HG02623 (cell line): Measurements from ENCODE around the gene CABLES2.

ENCODE experiments used
- ATAC-seq: cut with Tn5 transposase; IDR thresholded peaks from one replicate; pipeline ENCODE4 v1.9.1; 2021; ENCODE audit warnings: moderate library complexity; ENCODE audit not compliant: unreplicated experiment

The CABLES2 gene

GRCh38 chr20:62350629-62351422 lies 56.3 kb downstream of the CABLES2 start:
- no peak for ATAC-seq

GRCh38 chr20:62350098-62350628 lies 56.9 kb downstream of the CABLES2 start:
- no peak for ATAC-seq

- ATAC-seq, result no peak
These were observed 57.5 kb downstream of the CABLES2 start for GRCh38 chr20:62349556-62350097.

- no peak for ATAC-seq
These were observed 58.5 kb downstream of the CABLES2 start for GRCh38 chr20:62348604-62349003.

- ATAC-seq, result no peak
These were observed 59.6 kb downstream of the CABLES2 start for GRCh38 chr20:62347445-62347844.

GRCh38 chr20:62347151-62347404 lies 60.0 kb downstream of the CABLES2 start:
- ATAC-seq, result no peak

- no peak for ATAC-seq
These were observed 60.5 kb downstream of the CABLES2 start for GRCh38 chr20:62346398-62347150.

GRCh38 chr20:62345681-62346370 lies 61.3 kb downstream of the CABLES2 start:
- no peak for ATAC-seq

- ATAC-seq, result no peak
These were observed 62.3 kb downstream of the CABLES2 start for GRCh38 chr20:62344782-62345181.

GRCh38 chr20:62344092-62344491 lies 63.0 kb downstream of the CABLES2 start:
- no peak for ATAC-seq

- no peak for ATAC-seq
These were observed 64.2 kb downstream of the CABLES2 start for GRCh38 chr20:62342910-62343309.

GRCh38 chr20:62339647-62340062 lies 67.4 kb downstream of the CABLES2 start:
- peak; percentile 51 for ATAC-seq
